Myocyte (in vitro differentiated cells): ENCODE data around the gene ANKLE1. TPM values are rescaled to one million over a fixed set of nuclear protein-coding genes. Genes with fewer than 3 reads are reported as not detected.

Experiments used
- DNase-seq: peaks from one replicate; pipeline ENCODE4 v3.0.0-alpha.2; 2012; ENCODE audit warnings: low read depth
- total RNA-seq: library from RNA; depleted of rRNA; stranded (reverse); fragments of >200 nt; gene quantifications from 2 replicates; pipeline ENCODE4 v1.2.3, GENCODE V29; 2014

ANKLE1 gene
- total RNA-seq, 1 donor from 2014 or later: 0.27 TPM

DNA sequence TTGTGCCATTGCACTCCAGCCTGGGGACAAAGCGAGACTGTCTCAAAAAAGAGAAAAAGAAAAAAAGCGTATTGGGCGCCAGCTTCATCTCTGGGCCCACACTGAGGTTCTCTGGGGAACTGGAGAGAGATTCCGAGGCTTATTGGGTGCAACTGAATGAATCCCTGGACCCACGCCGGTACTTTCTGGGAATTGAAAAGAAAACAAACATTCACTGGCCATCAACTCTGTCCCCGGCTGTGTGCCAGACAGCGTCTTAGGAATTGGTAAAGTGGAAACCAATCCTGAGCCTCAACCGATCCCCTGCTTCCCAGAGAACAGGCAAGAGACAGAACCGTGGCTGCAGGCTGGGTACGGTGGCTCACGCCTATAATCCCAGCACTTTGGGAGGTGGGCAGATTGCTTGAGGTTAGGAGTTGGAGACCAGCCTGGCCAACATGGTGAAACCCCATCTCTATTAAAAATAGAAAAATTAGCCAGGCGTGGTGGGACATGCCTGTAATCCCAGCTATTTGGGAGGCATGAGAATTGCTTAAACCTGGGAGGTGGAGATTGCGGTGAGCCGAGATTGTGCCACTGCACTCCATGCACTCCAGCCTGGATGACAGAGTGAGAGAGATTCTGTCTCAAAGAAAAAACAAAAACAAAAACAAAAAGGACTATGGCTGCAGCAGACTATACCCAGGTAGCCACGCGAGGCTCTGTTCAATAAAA, 44.3 kb downstream of the ANKLE1 start:
- no peak for DNase-seq

DNA sequence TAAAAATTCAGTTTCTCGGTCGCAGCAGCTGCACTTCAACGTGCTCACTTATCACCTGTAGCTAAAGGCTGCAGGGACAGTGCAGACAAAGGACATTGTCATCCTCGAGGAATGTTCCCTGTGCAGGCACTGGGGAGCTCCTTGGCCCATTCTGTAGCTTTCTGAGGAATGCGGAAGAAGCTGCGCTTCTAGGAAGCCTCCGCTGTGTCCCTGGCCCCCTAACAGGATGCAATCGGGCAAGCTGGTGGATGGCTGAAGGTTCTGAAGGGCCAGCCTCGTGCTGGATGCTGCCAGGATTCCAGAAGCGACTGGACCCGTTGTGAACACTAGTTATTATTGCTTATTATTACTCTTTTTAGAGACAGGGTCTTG, 44.9 kb downstream of the ANKLE1 start:
- DNase-seq: no peak

DNA sequence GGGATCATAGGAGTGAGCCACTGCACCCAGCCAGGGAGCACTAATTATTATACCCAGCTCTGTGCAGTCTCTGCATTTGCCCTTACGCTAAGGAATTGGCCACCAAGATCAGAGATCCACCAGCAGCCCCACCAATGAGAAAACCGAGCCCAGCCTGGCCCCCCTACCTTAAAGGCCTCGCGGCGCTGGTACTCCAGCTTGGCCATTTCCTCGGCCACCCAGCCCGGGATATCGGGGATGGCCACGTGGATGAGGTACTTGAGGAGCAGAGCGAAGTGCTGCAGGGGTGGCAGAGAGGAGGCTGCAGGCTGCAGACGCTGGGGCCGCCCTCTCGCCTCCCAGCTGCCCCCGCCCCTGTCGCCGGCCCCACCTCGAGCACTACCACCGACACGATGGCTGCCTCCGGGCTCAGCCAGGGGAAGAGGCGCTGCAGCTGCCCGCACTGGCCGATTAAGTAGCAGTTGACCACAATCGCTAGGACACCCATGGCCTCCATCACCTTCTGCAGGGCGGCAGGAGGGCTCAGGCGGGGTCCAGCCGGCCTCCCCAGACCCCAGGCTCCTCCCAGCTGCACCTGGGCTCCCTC, 45.5 kb downstream of the ANKLE1 start:
- DNase-seq: no peak

DNA sequence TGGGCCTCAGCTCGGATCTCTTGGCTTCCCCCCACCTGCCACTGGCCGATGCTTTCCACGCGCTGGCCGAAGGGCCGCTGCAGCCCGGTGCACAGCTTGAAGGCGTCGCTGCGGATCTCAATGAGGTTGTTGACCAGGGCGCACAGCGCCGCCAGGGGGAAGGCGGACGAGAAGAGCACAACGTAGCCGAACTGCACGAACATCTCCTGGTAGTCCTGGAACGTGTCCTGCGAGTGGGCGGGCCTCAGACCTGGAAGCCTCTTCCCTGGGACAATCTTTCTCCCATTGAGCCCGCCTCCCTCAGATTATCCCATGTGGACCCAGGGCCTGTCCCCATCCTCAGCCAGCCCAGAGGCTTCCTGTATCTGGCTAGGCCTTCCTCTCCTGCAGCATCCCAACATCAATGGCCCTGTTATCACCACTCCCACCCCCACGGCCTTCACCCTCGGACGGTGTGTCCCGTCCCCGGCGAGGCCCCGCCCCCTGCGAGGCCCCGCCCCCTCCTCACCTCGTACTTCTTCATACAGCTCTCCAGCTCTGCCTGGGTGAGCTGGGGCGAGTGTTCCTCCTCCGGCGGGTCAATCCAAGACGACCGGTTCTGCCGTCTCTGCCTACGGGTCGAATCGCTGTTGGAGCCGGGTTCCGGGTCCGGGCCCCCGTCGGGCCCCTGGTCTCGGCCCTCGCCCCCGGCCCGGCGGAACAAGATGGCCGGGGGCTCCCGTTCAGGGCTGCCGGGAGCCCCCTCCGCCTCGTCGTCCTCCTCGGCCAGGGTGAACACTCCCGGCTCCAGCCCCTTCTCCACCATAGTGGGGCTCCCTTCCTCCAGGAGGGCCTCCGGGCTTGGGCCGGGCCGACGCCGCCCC, 46.2 kb downstream of the ANKLE1 start:
- no peak for DNase-seq

DNA sequence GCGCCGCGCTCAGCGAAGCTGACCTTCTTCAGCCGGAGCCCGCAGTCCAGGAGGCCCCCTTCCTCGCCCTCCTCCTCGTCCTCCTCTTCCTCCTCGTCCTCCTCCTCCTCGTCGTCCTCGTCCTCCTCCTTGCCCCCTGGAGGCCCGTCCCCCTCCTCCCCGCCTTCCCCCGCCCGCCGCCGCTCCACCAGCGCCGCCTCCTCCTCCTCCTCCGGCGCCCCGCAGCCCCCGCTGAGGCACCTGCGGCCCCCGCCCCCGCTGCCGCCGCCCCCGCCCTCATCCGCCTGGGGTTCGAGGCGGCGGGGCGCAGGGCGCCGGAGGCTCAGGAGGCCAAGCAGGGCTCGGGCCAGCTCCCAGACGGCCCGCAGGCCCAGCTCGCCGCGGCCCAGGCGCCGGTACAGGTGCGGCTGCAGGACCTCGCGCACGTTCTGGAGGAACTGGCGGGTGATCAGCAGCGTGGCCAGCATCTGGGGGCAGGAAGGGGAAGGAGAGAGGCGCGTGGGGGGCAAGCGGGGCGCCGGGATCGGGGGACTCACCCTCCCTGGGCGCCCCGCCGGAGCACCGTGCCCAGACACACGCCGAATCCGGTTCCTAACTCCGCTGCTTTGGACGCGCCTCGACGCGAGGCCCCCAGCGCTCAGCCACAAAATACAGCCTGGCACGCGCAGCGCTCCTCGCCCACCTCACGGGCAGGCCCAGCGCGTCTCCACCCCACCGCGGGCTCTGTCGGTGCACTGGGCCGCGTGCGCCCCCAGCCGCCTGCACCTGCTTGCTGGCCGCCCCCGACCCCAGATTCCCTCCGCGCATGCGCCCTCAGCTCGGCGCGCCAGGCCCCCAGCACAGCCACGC, 47.0 kb downstream of the ANKLE1 start:
- DNase-seq: no peak

DNA sequence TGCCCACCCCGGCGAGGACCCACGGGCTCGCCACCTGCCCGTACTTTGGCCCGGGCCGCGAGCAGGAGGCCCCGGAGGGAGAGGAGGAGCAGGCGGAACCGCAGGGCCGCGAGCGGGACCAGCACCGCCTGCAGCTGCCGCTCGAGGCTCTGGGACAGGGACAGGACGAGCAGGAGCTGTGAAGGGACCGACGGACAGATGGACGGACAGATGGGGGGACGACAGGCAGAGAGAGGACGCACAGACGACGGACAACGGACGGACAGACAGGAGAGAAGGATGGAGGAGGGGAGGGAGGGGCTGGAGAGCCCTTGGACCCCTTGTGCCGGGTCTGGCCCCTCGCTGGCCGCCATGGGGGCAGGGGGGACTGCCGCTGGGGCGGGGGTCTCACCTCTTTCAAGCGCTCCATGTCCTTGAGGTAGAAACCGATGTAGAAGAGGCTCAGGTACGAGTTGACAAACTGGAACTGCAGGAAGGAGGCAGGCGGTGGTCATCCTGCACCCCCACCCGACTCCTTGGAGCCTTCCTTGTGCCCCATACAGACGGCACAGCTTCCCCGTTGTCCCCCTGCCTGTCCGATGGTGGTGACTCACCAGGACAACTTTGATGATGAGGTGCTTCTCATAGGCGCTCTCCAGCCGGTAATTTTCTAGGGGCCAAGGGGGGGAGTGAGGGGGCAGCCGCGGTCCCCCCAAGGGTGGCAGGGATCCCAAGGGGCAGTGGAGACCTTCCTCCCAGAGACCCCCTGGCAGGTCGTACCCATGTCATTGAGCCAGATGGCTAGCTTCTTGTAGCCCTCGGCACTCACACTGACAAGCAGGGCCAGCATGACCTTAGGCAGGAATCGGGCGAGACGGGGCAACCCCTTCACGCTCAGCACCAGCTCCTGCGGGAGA, 47.9 kb downstream of the ANKLE1 start:
- DNase-seq: no peak

DNA sequence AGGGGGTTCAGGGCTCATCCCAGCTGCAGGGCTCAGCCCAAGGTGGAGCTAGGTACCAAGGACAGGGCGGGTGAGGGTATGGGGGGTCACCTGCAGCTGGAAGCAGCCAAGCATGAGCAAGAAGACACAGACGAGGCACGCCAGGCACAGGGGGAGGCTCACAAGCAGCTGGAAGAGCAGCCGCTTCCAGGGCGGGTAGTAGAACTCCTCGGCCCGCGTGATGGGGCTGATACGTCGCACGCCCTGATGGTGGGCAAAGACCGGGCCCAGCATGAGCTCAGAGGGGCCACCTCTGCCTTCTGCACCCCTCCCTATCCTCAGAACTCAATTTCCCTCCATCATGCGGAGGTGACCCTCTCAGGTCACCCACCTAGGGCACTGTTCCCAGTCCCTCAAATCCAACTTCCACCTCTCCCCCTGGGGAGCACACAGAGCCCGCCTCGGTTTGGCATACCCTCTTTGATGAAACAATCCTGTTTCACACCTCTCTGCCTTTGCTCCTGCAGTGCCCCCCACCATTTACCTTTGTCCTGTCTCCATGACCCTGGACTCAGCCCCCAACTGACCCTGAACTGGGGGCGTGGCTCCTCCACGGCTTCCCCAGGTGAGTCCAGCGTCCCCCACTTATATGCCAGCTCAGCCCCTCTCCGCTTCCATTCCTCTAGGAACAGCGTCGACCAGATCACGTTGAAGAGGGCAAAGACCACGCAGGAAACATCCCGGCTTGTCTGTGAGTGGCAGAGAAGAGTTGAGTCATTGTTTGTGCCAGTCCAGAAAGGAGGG, 48.8 kb downstream of the ANKLE1 start:
- DNase-seq: no peak

DNA sequence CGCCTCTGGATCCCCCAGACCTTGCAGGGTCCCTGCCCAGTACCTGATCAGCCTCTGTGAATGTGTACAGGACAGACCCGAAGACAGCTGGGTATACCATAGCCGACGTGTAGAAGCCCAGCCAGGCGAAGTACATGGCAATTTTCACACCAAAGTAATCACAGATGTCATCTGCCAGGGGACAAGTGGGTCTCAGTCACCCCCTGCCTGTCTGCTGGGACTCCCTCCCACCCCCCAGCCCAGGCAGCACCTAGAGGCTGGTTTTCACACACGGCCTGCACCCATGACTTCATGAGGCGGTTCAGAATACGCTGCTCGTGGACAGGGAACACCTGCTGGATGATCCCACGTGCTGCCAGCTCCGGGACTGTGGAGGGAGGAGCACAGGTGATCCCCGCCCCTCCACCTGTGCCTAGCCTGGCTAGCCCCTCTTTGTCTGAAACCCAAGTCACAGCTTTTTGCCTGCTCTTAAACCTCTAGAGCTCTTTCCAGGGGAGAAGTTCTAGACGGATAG, 49.4 kb downstream of the ANKLE1 start:
- no peak for DNase-seq

DNA sequence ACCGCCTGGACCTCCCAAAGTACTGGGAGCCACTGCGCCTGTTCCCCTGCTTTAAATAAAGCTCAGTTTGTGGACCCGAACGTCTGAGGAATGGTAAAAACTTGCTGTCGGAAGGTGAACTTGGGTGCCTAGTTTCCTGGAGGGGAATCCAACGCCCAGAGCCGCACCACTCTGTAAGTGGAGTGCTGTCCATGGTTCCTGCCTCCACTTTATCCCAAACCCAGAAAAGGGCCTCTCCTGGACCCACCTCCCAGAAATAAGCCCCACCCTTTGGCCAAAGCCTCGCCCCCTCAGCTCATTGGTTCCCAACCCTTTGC, 50.6 kb downstream of the ANKLE1 start:
- no peak for DNase-seq

DNA sequence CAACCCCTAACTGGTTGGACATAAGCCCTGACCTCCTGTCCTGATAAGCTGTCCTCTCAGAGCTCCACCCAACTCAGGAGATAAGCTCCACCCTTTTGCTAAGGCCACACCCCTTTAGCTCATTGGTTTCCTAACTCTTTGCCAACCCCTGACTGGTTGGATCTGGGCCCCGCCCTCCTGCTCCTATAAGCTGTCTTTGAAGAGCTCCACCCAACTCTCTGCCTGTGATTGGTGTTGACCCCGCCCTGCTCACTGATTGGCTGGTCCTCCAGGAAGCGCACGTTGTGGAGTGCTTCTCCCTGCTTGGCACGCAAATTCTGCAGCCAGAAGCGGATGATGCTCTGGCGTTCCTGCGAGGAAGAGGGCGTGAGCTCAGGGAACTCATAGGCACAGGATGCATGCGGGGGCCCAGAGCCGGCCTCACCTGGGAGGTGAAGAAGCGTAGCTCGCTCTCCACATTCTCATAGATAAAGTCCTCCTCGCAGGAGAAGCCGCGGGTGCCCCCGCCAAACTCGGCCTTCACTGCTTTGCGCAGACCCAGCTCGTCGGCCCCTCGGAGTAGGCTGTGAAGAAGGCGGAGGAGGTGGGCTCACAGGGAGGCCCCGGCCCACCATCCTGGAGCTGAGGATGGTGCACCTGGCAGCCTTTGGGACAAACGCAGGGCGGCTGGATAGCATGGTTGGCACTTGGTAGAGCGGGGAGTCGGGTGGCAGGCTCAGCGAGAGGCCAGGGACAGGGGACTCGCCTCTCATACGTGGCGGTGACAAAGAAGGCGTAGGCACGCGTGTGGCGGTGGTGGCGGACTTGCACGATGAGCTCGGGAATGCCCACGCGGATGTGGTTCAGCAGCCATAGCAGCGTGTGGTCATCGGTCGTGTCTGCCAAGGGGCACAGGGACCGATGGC, 51.2 kb downstream of the ANKLE1 start:
- no peak for DNase-seq

DNA sequence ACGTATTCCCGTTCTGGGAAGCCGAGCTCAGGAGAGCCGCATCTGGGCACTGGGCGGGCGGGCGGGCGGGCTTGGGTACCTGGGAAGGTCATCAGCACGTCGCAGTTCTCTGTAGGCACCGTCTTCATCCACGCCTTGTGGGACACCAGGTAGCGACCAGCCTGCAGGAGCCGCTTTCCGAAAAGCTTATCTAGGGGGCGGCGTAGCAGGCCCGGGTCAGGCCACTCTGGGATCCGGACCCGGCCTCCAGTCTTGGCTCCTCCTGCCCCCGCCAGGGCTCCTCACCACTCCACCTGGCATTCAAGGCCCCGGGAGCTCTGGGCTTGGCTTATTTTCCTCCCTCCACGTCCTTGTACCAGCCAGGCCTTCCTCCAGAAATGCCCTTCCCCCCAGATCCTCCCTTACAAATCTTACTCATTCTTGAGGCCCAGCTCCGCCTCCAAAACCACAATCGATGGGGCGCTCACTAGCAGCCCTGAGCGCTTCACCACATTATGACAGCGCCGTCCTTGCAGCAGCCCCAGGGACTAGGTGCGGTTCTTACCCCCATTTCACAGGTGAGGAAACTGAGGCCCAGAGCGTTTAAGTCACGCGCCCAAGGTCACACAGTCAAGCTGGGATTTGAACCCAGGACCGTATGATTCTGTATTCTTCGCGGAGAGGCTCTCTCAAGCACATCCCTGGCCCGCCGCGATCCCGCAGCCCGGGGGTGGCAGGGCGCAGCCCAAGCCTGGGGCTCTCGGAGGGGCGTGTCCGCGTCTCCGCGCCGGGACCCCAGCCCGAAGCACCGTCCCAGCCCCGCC, 52.1 kb downstream of the ANKLE1 start:
- DNase-seq: peak; percentile 32

DNA sequence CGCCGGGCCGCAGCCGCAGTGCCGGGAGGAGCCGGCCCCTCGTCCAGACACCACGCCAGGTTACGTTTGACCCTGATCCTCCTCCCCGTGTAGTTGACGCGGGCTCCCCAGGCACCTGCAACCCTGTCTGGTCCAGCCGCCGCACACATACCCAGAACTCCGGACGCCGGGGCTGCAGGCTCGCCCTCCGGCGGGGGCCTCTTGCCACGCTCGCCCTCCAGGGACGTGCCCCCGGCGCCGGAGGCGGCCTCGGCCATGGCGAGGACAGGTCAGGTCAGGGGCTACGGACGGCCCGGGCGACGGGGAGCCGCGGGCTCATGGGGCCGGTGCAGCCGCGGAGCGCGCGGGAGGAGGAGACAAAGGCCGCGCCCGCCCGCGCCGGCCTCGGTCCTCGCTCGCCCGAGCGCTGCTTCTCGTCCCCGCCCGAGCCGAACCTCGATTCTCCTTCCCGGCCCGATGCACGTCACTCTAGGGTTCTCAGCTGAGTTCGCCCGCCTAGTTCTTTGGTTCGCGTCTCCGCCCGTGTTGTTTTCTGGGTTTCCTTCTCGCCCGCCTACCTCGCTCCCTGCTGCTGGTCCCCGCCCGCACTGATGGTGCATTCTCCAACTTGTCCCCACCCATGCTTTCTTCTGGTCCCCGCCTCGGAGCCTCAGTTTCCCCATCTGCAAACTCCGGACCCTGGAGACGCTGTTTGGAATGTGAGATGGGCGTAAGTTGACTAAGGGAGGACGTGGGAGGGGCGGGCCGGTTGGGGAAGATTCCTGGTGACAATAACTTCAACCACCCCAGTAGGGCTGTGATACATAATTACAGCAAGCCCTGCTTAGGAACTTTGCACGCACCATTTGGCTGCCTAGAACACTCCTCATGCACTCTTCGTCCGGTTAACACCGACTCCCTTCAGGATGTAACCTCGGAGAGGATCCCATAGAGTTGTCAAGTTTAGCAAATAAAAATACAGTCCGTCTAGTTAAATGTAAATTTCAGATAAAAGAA, 53.0 kb downstream of the ANKLE1 start, which contains the start of gene ANO8:
TSS of gene ANO8 (minus strand) at position 442 of the 996 bp plus-strand sequence. CDS start at position 257, 185 bp downstream.
- DNase-seq: peak; percentile 99

DNA sequence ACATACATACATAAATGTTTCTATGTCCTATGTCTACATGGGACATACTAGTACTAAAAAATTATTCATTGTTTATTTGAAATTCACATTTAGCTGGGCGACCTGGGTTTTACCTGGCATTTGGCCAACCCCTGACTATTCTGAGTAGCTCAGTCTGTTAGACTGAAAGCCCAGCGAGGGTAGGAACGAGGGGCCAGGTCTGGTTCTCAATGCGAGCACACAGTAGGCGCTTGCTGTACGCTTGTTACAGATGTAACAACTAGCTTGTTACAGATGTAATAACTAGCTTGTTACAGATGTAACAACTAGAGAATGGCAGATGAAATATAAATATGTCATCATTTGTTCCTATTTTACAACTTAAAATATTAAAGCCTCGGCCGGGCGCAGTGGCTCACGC, 53.9 kb downstream of the ANKLE1 start:
- no peak for DNase-seq
